Mesothelial cell of epicardium (in vitro differentiated cells): Measurements from ENCODE around the gene GARRE1. TPM values are rescaled to one million over a fixed set of nuclear protein-coding genes. Genes with fewer than 3 reads are reported as not detected.
"Not testable (repeated sequence)": the region's sequence is repeated elsewhere in the genome, so short reads cannot be mapped to it uniquely, and the experiment has no call there.

Source experiments
- DNase-seq, 2 experiments: peaks; one replicate each; pipeline ENCODE4 v3.0.0; 2021; ENCODE audit warnings: low spot score in 2 of 2; ENCODE audit not compliant: unreplicated experiment in 2 of 2
- H3K27ac Mint-ChIP-seq: 2 replicates; pipeline ENCODE4 v1.8.0; 2021; ENCODE audit warnings: mixed read lengths
- H3K27me3 Mint-ChIP-seq: 2 replicates; pipeline ENCODE4 v1.8.0; 2021; ENCODE audit warnings: low read depth, mixed read lengths
- H3K36me3 Mint-ChIP-seq: 2 replicates; pipeline ENCODE4 v1.8.0; 2021; ENCODE audit warnings: mixed read lengths
- H3K4me1 Mint-ChIP-seq: 2 replicates; pipeline ENCODE4 v1.8.0; 2021; ENCODE audit warnings: mixed read lengths
- H3K4me3 Mint-ChIP-seq: 2 replicates; pipeline ENCODE4 v1.8.0; 2021; ENCODE audit warnings: mild to moderate bottlenecking, moderate library complexity, mixed read lengths
- H3K9me3 Mint-ChIP-seq: 2 replicates; pipeline ENCODE4 v1.8.0; 2021; ENCODE audit warnings: mixed read lengths
- total RNA-seq: library from RNA; stranded (reverse); gene quantifications from 3 replicates; pipeline ENCODE4 v1.2.1, GENCODE V29; 2021
- TF ChIP-seq, protein P1 (sequence below): fragments of 200-600 bp; sonication (generic); IDR thresholded peaks from one replicate; pipeline ENCODE4 v1.5.0; 2021; ENCODE audit warnings: antibody characterized with exemption; ENCODE audit not compliant: unreplicated experiment

The GARRE1 gene
- total RNA-seq, 1 donor from 2014 or later = 52.4 TPM

DNA sequence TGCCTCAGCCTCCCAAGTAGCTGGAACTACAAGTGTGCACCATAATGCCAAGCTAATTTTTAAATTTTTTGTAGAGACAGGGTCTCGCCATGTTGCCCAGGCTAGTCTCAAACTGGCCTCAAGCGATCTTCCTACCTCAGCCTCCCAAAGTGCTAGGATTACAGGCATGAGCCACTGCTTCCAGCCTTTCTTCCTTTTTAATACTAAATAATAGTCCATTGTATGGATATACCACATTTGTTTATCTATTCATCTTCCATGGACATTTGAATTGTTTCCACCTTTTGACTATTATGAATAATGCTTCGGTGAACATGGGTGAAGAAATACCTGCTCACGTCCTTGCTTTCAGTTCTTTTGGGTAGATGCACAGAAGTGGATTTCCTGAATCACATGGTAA is 24.4 kb downstream of the GARRE1 start:
- TF ChIP-seq, protein P1, sequence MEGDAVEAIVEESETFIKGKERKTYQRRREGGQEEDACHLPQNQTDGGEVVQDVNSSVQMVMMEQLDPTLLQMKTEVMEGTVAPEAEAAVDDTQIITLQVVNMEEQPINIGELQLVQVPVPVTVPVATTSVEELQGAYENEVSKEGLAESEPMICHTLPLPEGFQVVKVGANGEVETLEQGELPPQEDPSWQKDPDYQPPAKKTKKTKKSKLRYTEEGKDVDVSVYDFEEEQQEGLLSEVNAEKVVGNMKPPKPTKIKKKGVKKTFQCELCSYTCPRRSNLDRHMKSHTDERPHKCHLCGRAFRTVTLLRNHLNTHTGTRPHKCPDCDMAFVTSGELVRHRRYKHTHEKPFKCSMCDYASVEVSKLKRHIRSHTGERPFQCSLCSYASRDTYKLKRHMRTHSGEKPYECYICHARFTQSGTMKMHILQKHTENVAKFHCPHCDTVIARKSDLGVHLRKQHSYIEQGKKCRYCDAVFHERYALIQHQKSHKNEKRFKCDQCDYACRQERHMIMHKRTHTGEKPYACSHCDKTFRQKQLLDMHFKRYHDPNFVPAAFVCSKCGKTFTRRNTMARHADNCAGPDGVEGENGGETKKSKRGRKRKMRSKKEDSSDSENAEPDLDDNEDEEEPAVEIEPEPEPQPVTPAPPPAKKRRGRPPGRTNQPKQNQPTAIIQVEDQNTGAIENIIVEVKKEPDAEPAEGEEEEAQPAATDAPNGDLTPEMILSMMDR = no peak
- no peak overlapping the region for H3K27ac Mint-ChIP-seq

DNA sequence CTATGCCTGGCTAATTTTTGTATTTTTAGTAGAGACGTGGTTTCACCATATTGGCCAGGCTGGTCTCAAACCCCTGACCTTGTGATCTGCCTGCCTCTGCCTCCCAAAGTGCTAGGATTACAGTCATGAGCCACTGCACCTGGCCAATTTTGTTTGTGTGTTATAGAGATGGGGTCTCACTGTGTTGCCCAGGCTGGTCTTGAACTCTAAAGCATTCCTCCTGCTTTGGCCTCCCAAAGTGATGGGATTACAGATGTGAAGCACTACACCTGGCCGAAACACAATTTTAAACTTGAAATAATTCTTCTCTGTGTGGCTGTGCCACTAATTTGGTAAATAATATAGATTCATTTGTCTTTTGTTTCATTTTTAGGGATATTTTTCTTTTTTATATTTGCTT is 27.1 kb downstream of the GARRE1 start:
- H3K4me1 Mint-ChIP-seq = peaks cover 20% of the 10 kb centered on the region
- not testable (repeated sequence) for DNase-seq, H3K9me3 Mint-ChIP-seq, H3K27ac Mint-ChIP-seq, H3K4me3 Mint-ChIP-seq, H3K27me3 Mint-ChIP-seq
- H3K36me3 Mint-ChIP-seq = peaks cover 16% of the 10 kb centered on the region

More for the DNA sequence above, 24.4 kb downstream of the GARRE1 start:
- Mint-ChIP-seq H3K4me1 (peaks cover 31% of the 10 kb centered on the region), H3K27me3 (no peaks in the 10 kb centered on the region), H3K9me3 (peaks cover 3% of the 10 kb centered on the region), H3K4me3 (no peak overlapping the region), H3K36me3 (peaks cover 15% of the 10 kb centered on the region)
- DNase-seq = no peak

DNA sequence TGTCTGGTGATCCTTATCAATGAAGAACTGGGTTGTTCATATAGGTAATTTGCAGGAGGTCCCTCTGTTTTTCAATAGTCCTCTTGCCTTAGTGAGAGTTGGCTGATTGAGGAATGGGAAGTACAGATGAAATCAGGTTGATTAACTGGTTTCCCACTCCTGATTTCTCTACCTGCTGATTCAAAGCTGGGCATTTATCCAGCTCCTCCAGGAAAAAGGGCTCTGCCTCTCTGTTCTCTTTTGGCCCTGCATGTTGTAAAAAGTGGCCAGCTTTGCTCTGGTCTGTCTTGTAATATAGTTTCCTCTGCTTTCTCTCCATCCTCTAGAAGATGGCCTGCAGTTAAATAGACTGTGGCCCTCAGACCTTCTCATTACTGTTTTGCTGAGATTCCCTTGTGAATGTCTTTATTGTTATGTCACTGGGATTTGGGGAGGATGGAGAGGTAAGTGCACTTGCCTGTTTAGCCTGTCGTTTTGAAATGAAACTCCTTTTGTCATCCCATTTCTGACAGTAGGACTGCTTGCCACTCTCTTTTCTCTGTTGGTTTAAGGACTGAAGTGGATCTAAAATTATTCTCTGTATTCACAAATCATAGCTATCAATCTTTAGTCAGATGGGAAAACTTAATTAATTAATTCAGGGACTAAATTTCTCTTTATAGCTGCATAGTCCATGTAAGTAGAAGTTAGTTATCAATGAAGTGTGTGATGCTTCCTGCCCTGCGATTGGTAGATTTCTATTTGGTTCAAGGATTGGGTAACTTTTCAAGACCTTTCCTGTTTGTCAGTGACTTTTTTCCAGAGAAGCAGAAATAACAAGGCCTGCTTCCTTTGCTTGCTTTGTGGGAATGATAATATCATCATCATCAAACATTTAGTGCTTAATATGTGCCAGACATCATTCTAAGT is 28.5 kb downstream of the GARRE1 start:
- H3K4me3 Mint-ChIP-seq = no peak overlapping the region
- H3K36me3 Mint-ChIP-seq = peaks cover 23% of the 10 kb centered on the region
- peak overlapping the region; percentile 75 for H3K27ac Mint-ChIP-seq
- H3K9me3 Mint-ChIP-seq = no peaks in the 10 kb centered on the region
- no peaks in the 10 kb centered on the region for H3K27me3 Mint-ChIP-seq
- TF ChIP-seq, protein P1 = no peak
- H3K4me1 Mint-ChIP-seq = peaks cover 12% of the 10 kb centered on the region
- DNase-seq = no peak

DNA sequence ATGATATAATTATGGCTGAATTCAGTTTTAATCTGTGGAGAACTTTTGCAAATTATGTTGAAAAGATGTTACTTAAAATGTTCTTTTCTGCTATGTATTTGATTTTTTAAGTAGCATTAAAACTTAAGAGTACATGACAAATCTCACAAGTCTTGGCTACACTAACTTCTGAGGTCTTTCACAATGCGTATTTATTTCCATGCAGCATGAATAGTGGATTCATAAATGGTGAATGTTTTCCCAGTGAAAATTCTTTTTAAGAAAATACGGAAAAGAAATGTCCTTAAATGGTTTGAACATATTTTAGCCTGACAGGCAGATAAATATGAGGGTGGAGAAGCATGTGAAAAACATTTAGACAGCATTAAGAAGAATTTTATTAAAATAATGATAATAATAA is 30.2 kb downstream of the GARRE1 start:
- Mint-ChIP-seq H3K27ac (no peak overlapping the region), H3K9me3 (no peaks in the 10 kb centered on the region), H3K36me3 (peaks cover 23% of the 10 kb centered on the region), H3K4me1 (peaks cover 12% of the 10 kb centered on the region), H3K4me3 (no peak overlapping the region), H3K27me3 (no peaks in the 10 kb centered on the region)
- TF ChIP-seq, protein P1 = no peak
- DNase-seq = no peak

DNA sequence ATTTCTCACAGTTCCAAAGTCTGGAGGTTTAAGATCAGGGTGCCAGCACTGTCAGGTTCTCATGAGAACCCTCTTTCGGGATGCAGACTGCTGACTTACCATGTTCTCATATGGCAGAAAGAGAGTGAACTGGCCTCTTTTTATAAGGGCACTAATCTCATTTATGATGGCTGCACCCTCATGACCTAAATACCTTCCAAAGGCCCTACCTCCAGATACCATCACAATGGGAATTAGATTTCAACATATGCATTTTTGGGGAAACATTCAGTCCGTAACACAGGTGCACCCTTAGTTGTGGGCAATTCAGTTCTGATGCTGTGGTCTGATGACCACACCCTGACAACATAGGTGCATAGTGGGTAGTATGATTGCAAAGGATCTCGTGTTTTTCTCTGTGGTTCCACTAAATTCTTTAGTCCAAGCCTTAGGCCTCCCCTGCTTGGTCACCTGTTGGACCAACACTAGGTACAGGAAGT is 33.3 kb downstream of the GARRE1 start:
- TF ChIP-seq, protein P1 = no peak
- Mint-ChIP-seq H3K36me3 (peaks cover 29% of the 10 kb centered on the region), H3K4me1 (peaks cover 8% of the 10 kb centered on the region), H3K4me3 (no peak overlapping the region), H3K27ac (no peak overlapping the region), H3K9me3 (peaks cover 5% of the 10 kb centered on the region), H3K27me3 (no peaks in the 10 kb centered on the region)
- DNase-seq = no peak

DNA sequence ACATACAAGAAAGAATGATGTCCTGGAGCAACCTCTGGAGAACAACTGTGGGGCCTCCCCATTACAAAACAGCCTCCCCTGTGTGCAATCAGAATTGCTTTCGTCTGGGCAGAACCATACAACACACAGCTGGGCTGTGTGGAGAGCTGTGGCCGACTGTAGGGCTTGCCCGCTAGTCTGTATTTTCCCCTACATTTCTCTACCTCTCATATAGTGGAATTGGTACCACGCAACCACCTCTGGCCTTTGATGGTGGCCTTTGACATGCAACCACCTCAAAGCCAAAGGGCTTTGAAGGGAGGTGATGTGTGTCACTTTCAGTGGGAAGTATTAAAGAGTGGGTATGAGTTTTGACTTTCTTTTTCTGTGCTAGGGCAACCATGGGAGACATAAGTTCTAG is 34.0 kb downstream of the GARRE1 start:
- Mint-ChIP-seq H3K4me1 (peaks cover 1% of the 10 kb centered on the region), H3K4me3 (no peak overlapping the region), H3K36me3 (peaks cover 32% of the 10 kb centered on the region), H3K27me3 (no peaks in the 10 kb centered on the region), H3K9me3 (peaks cover 5% of the 10 kb centered on the region), H3K27ac (no peak overlapping the region)
- DNase-seq = no peak
- TF ChIP-seq, protein P1 = no peak
